T-cell (primary cell): ENCODE measurements around the gene TRPC4AP. TPM values are rescaled to one million over a fixed set of nuclear protein-coding genes. Genes with fewer than 3 reads are reported as not detected.

Experiments
- ATAC-seq, 4 experiments: fragments of 200-7000 bp in 3 of 4; fragments of 150-1000 bp in 1 of 4; cut with Tn5 transposase; replicated peaks in 1 of 4; 1 replicate in 3 of 4; 2 replicates in 1 of 4; pipeline ENCODE4 v1.10.0; 2021; ENCODE audit warnings: moderate library complexity in 3 of 4, mild to moderate bottlenecking in 2 of 4, moderate number of reproducible peaks in 1 of 4
- CTCF ChIA-PET, 2 donors: fragments of 300-600 bp; sonication (Branson Sonifier 250); formaldehyde crosslinking; loops; one replicate each; lab custom pipeline; 2022; ENCODE audit warnings: antibody characterized with exemption in 2 of 2; lab: Charles Lee
- POLR2A ChIA-PET, 2 donors: fragments of 300-600 bp; sonication (Branson Sonifier 250); formaldehyde crosslinking; loops; one replicate each; lab custom pipeline; 2022; ENCODE audit warnings: antibody characterized with exemption in 2 of 2; lab: Charles Lee
- DNase-seq, 35 experiments: peaks; one replicate each; pipeline versions ENCODE4 v3.0.0 to v3.0.0-alpha.2; 2013 to 2023
- H3K27ac ChIP-seq: one replicate; pipeline ENCODE4 v1.5.1; 2013; ENCODE audit warnings: low read length
- H3K27me3 ChIP-seq, 2 experiments: replicated peaks in 1 of 2; 1 replicate in 1 of 2; 2 replicates in 1 of 2; pipeline versions ENCODE4 v1.6.1 to v1.7.0; 2013; ENCODE audit warnings: low read length in 1 of 2, mixed read lengths in 1 of 2; ENCODE audit not compliant: control insufficient read depth in 2 of 2, insufficient read depth in 2 of 2; ENCODE audit errors: extremely low read depth in 1 of 2
- H3K36me3 ChIP-seq, 2 donors: 1 replicate in 1 of 2; 2 replicates in 1 of 2; pipeline versions ENCODE4 v1.6.1 to v1.7.0; 2013; ENCODE audit warnings: low read length in 1 of 2; ENCODE audit not compliant: control insufficient read depth in 2 of 2, insufficient read depth in 1 of 2; ENCODE audit errors: extremely low read depth in 1 of 2
- H3K4me1 ChIP-seq, 2 experiments: 1 replicate in 1 of 2; 2 replicates in 1 of 2; pipeline versions ENCODE4 v1.6.1 to v1.7.0; 2013; ENCODE audit warnings: low read length in 2 of 2, mixed read lengths in 1 of 2; ENCODE audit not compliant: insufficient read depth in 2 of 2, control insufficient read depth in 1 of 2; ENCODE audit errors: extremely low read depth in 1 of 2
- H3K4me3 ChIP-seq, 2 donors: 1 replicate in 1 of 2; 2 replicates in 1 of 2; pipeline versions ENCODE4 v1.5.1 to v1.7.0; 2013; ENCODE audit warnings: mild to moderate bottlenecking in 2 of 2, low read length in 1 of 2, moderate library complexity in 1 of 2; ENCODE audit not compliant: control insufficient read depth in 1 of 2; ENCODE audit errors: extremely low read depth in 1 of 2
- H3K9me3 ChIP-seq: 2 replicates; pipeline ENCODE4 v1.7.0; 2013
- H3K27ac Mint-ChIP-seq, 2 donors: one replicate each; pipeline ENCODE4 v1.8.0; 2020 to 2021; ENCODE audit warnings: mild to moderate bottlenecking in 2 of 2, mixed read lengths in 2 of 2
- H3K27me3 Mint-ChIP-seq, 2 donors: one replicate each; pipeline ENCODE4 v1.8.0; 2021 to 2022; ENCODE audit warnings: mixed read lengths in 2 of 2
- H3K36me3 Mint-ChIP-seq: one replicate; pipeline ENCODE4 v1.8.0; 2021; ENCODE audit warnings: mixed read lengths
- H3K4me1 Mint-ChIP-seq, 3 donors: one replicate each; pipeline ENCODE4 v1.8.0; 2020 to 2022; ENCODE audit warnings: mixed read lengths in 3 of 3, mild to moderate bottlenecking in 1 of 3
- H3K4me3 Mint-ChIP-seq, 3 donors: one replicate each; pipeline ENCODE4 v1.8.0; 2020 to 2022; ENCODE audit warnings: mild to moderate bottlenecking in 3 of 3, mixed read lengths in 3 of 3, moderate library complexity in 3 of 3
- H3K9me3 Mint-ChIP-seq, 3 donors: one replicate each; pipeline ENCODE4 v1.8.0; 2020 to 2022; ENCODE audit warnings: mixed read lengths in 3 of 3
- WGBS: methylation state at CpG from one replicate; pipeline ENCODE4 v1.1.5; 2013; ENCODE audit warnings: missing lambda C conversion rate; ENCODE audit not compliant: insufficient coverage; 5-methylcytosine and 5-hydroxymethylcytosine counted together
- total RNA-seq, 35 experiments: library from RNA in 6 of 35; stranded (reverse) in 6 of 35; fragments of 120-200 nt in 1 of 35; gene quantifications; one replicate each; pipeline versions ENCODE4 v1.2.1 to v1.2.4 and lab custom pipeline; 2013 to 2026

Gene TRPC4AP
- total RNA-seq, 5 donors from 2014 or later (not counting 1 experiment from before 2014, with no cell fraction given): 56.3 to 65.5 (median 63.5) TPM

- POLR2A ChIA-PET: no interaction called here
- H3K27me3 Mint-ChIP-seq: no peaks in the 10 kb centered on the region
Measured at GRCh38 chr20:35000311-35000921, 92.2 kb downstream of the TRPC4AP start.

GRCh38 chr20:34999782-35000181 lies 92.8 kb downstream of the TRPC4AP start:
- Histone ChIP-seq H3K9me3 (no peaks in the 10 kb centered on the region), H3K4me1 (no peaks in the 10 kb centered on the region), H3K27ac (no peak overlapping the region), H3K27me3 (no peaks in the 10 kb centered on the region), H3K4me3 (no peak overlapping the region), H3K36me3 (peaks cover 32 to 69% of the 10 kb centered on the region in 2 donors)
- no peak overlapping the region for H3K4me3 Mint-ChIP-seq
- 91% methylated on average over 8 of the region's 10 CpGs for WGBS
- H3K27ac Mint-ChIP-seq: no peak overlapping the region
- H3K4me1 Mint-ChIP-seq: peaks cover 5 to 10% (median 5%) of the 10 kb centered on the region in 3 donors
- H3K9me3 Mint-ChIP-seq: no peaks in the 10 kb centered on the region
- H3K36me3 Mint-ChIP-seq: peaks cover 57% of the 10 kb centered on the region
- POLR2A ChIA-PET: no interaction called here
- DNase-seq (no peak), ATAC-seq (no peak)
- no peaks in the 10 kb centered on the region for H3K27me3 Mint-ChIP-seq
- CTCF ChIA-PET: no interaction called here

More at GRCh38 chr20:35000311-35000921, 92.2 kb downstream of the TRPC4AP start:
- no peaks in the 10 kb centered on the region for H3K9me3 Mint-ChIP-seq
- CTCF ChIA-PET: interaction anchor here in 1 of 2 donors (0.5 kb wide), 1 partner anchor 47 kb away, joined by 3 read pairs; no protein-coding TSS in a partner anchor
- no peaks in the 10 kb centered on the region for H3K27me3 ChIP-seq
- no peak overlapping the region for H3K4me3 Mint-ChIP-seq
- H3K27ac Mint-ChIP-seq: no peak overlapping the region
- H3K36me3 ChIP-seq: peaks cover 29 to 72% of the 10 kb centered on the region in 2 donors
- ATAC-seq (no peak), DNase-seq (no peak)
- peaks cover 58% of the 10 kb centered on the region for H3K36me3 Mint-ChIP-seq
- peaks cover 5 to 10% (median 5%) of the 10 kb centered on the region in 3 donors for H3K4me1 Mint-ChIP-seq
- no peak overlapping the region for H3K27ac ChIP-seq
- 98% methylated on average over 26 of the region's 28 CpGs for WGBS
- H3K4me1 ChIP-seq: no peaks in the 10 kb centered on the region
- H3K9me3 ChIP-seq: no peaks in the 10 kb centered on the region
- no peak overlapping the region for H3K4me3 ChIP-seq

- peaks cover 53% of the 10 kb centered on the region for H3K36me3 Mint-ChIP-seq
- Histone ChIP-seq H3K27me3 (no peaks in the 10 kb centered on the region), H3K36me3 (peaks cover 32 to 66% of the 10 kb centered on the region in 2 donors), H3K9me3 (no peaks in the 10 kb centered on the region), H3K27ac (no peak overlapping the region), H3K4me3 (no peak overlapping the region), H3K4me1 (no peaks in the 10 kb centered on the region)
- ChIA-PET CTCF (no interaction called here), POLR2A (interaction anchor here in 1 of 2 donors (0.5 kb wide), 1 partner anchor 1589 kb away, joined by 3 read pairs; no protein-coding TSS in a partner anchor)
- no peak overlapping the region for H3K27ac Mint-ChIP-seq
- 97% methylated on average over 24 of the region's 25 CpGs for WGBS
- H3K4me3 Mint-ChIP-seq: no peak overlapping the region
- H3K4me1 Mint-ChIP-seq: peaks cover 5 to 10% (median 5%) of the 10 kb centered on the region in 3 donors
- H3K27me3 Mint-ChIP-seq: no peaks in the 10 kb centered on the region
- no peaks in the 10 kb centered on the region for H3K9me3 Mint-ChIP-seq
- ATAC-seq (no peak), DNase-seq (no peak)
Measured at GRCh38 chr20:34999021-34999451, 93.6 kb downstream of the TRPC4AP start.

GRCh38 chr20:34998331-34998950 lies 94.2 kb downstream of the TRPC4AP start:
- 97% methylated on average over 28 of the region's 28 CpGs for WGBS

GRCh38 chr20:34997774-34998173 lies 94.8 kb downstream of the TRPC4AP start:
- Histone ChIP-seq H3K36me3 (peaks cover 28 to 63% of the 10 kb centered on the region in 2 donors), H3K27me3 (no peaks in the 10 kb centered on the region), H3K9me3 (no peaks in the 10 kb centered on the region), H3K4me1 (no peaks in the 10 kb centered on the region), H3K4me3 (no peak overlapping the region), H3K27ac (no peak overlapping the region)
- no peaks in the 10 kb centered on the region for H3K27me3 Mint-ChIP-seq
- H3K27ac Mint-ChIP-seq: peak overlapping the region in 1 of 2 donors; percentile 55
- H3K4me1 Mint-ChIP-seq: peaks cover 5 to 10% (median 5%) of the 10 kb centered on the region in 3 donors
- 93% methylated on average over 2 of the region's 2 CpGs for WGBS
- DNase-seq (no peak), ATAC-seq (no peak)
- ChIA-PET CTCF (no interaction called here), POLR2A (interaction anchor here in 1 of 2 donors (0.6 kb wide), 1 partner anchor 276 kb away, joined by 3 read pairs; no protein-coding TSS in a partner anchor)
- H3K4me3 Mint-ChIP-seq: peak overlapping the region in 1 of 3 donors; percentile 12
- H3K36me3 Mint-ChIP-seq: peaks cover 47% of the 10 kb centered on the region
- H3K9me3 Mint-ChIP-seq: no peaks in the 10 kb centered on the region

More at GRCh38 chr20:34998331-34998950, 94.2 kb downstream of the TRPC4AP start:
- ATAC-seq: no peak
- peaks cover 5 to 10% (median 5%) of the 10 kb centered on the region in 3 donors for H3K4me1 Mint-ChIP-seq
- no peaks in the 10 kb centered on the region for H3K27me3 ChIP-seq
- no peaks in the 10 kb centered on the region for H3K9me3 ChIP-seq
- POLR2A ChIA-PET: interaction anchor here in 1 of 2 donors (0.5 to 0.6 kb wide), 2 partner anchors 275 to 1589 kb away, joined by 3 read pairs; no protein-coding TSS in a partner anchor
- peak overlapping the region in 1 of 3 donors; percentile 12 for H3K4me3 Mint-ChIP-seq
- H3K4me3 ChIP-seq: no peak overlapping the region
- no peaks in the 10 kb centered on the region for H3K27me3 Mint-ChIP-seq
- no peaks in the 10 kb centered on the region for H3K9me3 Mint-ChIP-seq
- no peak overlapping the region for H3K27ac ChIP-seq
- H3K4me1 ChIP-seq: no peaks in the 10 kb centered on the region
- no peak overlapping the region for H3K27ac Mint-ChIP-seq
- CTCF ChIA-PET: no interaction called here
- H3K36me3 ChIP-seq: peaks cover 32 to 66% of the 10 kb centered on the region in 2 donors
- H3K36me3 Mint-ChIP-seq: peaks cover 50% of the 10 kb centered on the region
- no peak for DNase-seq

- no peaks in the 10 kb centered on the region for H3K27me3 Mint-ChIP-seq
- POLR2A ChIA-PET: interaction anchor here (0.5 to 0.6 kb wide), 2 partner anchors 116 to 750 kb away, joined by 3 to 7 read pairs; no protein-coding TSS in a partner anchor
- H3K9me3 ChIP-seq: no peaks in the 10 kb centered on the region
- CTCF ChIA-PET: no interaction called here
- 82% methylated on average over 33 of the region's 39 CpGs for WGBS
- DNase-seq (peak in 7 of 35 experiments; percentile 2 to 32 (median 14)), ATAC-seq (peak in 3 of 4 experiments; percentile 28 to 58 (median 58))
- peaks cover 5 to 10% (median 5%) of the 10 kb centered on the region in 3 donors for H3K4me1 Mint-ChIP-seq
- no peak overlapping the region for H3K27ac ChIP-seq
- no peak overlapping the region for H3K4me3 ChIP-seq
- H3K4me1 ChIP-seq: no peaks in the 10 kb centered on the region
- no peaks in the 10 kb centered on the region for H3K9me3 Mint-ChIP-seq
- H3K27ac Mint-ChIP-seq: no peak overlapping the region
- H3K27me3 ChIP-seq: no peaks in the 10 kb centered on the region
- peak overlapping the region in 1 of 3 donors; percentile 12 for H3K4me3 Mint-ChIP-seq
- peaks cover 22 to 56% of the 10 kb centered on the region in 2 donors for H3K36me3 ChIP-seq
- H3K36me3 Mint-ChIP-seq: peaks cover 44% of the 10 kb centered on the region
Measured at GRCh38 chr20:34997131-34997561, 95.5 kb downstream of the TRPC4AP start.
